ENCODE data around the gene HIVEP3.
"Not testable (repeated sequence)": the region's sequence is repeated elsewhere in the genome, so short reads cannot be mapped to it uniquely, and the experiment has no call there.

HIVEP3 gene

DNA sequence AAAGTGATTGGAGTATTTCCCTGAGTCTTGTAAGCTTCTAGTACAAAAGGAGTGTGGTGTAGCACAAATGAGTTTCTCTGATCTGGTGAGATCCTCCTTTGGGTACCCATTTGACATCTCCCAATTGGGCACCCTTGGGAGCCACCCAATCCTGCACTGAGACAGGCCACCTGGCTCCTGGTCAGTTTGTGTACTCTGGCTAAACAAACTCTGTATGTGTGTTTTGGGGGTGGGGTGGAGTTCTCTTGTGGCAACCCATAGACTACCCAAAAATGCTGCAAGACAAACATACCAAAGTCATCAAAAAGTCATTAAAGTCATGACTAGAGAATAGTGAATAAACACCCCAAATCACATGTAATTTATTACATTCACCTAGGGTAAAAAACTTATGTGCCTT lies 8.4 kb upstream of the HIVEP3 start:
- DNase-seq = no peak
- no peaks in the 10 kb centered on the region for H3K27me3 ChIP-seq (replicated peaks in 2 of 5; ENCODE audit: control insufficient read depth in 4 of 5, insufficient read depth in 5 of 5, low read length in 4 of 5)
- H3K4me1 ChIP-seq (ENCODE audit: control extremely low read depth in 1 of 4, control insufficient read depth in 4 of 4, insufficient read depth in 4 of 4, low read length in 3 of 4) = no peaks in the 10 kb centered on the region
- peaks cover 0 to 3% (median 0%) of the 10 kb centered on the region in 5 experiments for H3K9me3 ChIP-seq (ENCODE audit: control extremely low read depth in 1 of 5, control insufficient read depth in 4 of 5, insufficient read depth in 2 of 5, low read depth in 1 of 5, low read length in 4 of 5)
- H3K27ac ChIP-seq (ENCODE audit: insufficient read depth in 1 of 2, low read depth in 1 of 2, low read length in 2 of 2, poor library complexity in 1 of 2, severe bottlenecking in 2 of 2) = no peak overlapping the region
- POLR2A ChIA-PET = no interaction called here
- no peak overlapping the region for H3K4me3 ChIP-seq (ENCODE audit: control insufficient read depth in 1 of 7, extremely low read depth in 1 of 7, insufficient read depth in 4 of 7, low read depth in 2 of 7, low read length in 6 of 7)
- no peaks in the 10 kb centered on the region for H3K36me3 ChIP-seq (ENCODE audit: control insufficient read depth in 4 of 4, insufficient read depth in 4 of 4, low read length in 3 of 4)
- CTCF ChIA-PET = no interaction called here

DNA sequence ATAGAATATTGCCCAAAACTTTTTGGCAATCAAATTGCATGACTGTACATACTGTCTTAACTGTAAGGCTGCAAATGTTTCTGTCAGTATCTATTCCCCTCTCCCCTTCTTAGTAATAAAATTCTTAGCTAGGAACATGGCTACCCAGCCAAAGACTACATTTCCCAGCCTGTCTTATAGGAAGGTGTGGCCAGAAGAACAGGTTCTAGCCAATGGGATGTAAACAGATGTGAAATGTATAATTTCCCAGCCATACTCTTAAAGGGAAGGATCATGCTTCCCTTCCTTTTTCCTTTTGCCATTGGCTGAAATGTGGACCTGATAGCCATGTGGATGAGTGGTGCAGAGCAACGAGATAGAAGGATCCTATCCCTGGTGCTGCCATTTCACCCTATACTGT lies 7.0 kb upstream of the HIVEP3 start:
- ChIA-PET POLR2A (no interaction called here), CTCF (interaction anchor here (1.5 to 1.9 kb wide), 2 partner anchors 8 to 9 kb away, joined by 4 to 6 read pairs; no protein-coding TSS in a partner anchor)
- DNase-seq = no peak
- Histone ChIP-seq H3K27me3 (replicated peaks in 2 of 5; ENCODE audit: control insufficient read depth in 4 of 5, insufficient read depth in 5 of 5, low read length in 4 of 5) (no peaks in the 10 kb centered on the region), H3K9me3 (ENCODE audit: control extremely low read depth in 1 of 5, control insufficient read depth in 4 of 5, insufficient read depth in 2 of 5, low read depth in 1 of 5, low read length in 4 of 5) (peaks cover 0 to 7% (median 2%) of the 10 kb centered on the region in 5 experiments), H3K36me3 (ENCODE audit: control insufficient read depth in 4 of 4, insufficient read depth in 4 of 4, low read length in 3 of 4) (no peaks in the 10 kb centered on the region), H3K4me3 (ENCODE audit: control insufficient read depth in 1 of 7, extremely low read depth in 1 of 7, insufficient read depth in 4 of 7, low read depth in 2 of 7, low read length in 6 of 7) (no peak overlapping the region), H3K4me1 (ENCODE audit: control extremely low read depth in 1 of 4, control insufficient read depth in 4 of 4, insufficient read depth in 4 of 4, low read length in 3 of 4) (peaks cover 0 to under 1% (median under 1%) of the 10 kb centered on the region in 4 experiments), H3K27ac (ENCODE audit: insufficient read depth in 1 of 2, low read depth in 1 of 2, low read length in 2 of 2, poor library complexity in 1 of 2, severe bottlenecking in 2 of 2) (no peak overlapping the region)
- no CpG with 5 or more reads among the region's 1 CpG for WGBS (ENCODE audit: insufficient coverage)

DNA sequence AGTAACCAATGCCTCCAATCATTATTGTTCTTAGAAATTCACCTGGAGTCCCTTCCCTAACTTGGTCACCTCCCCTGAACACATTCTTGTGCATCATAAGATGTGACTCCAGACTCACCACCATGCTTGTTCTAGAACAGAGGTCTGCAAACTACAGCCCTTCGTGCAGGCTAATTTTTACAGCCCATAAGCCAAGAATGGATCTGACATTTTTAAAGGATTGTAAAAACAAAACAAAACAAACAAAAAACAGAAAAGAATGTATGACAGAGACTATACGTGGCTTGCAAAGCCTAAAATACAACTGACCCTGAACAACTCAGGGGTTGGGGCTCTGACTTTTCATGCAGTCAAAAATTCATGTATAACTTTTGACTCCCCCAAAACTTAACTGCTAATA lies 6.2 kb upstream of the HIVEP3 start:
- H3K9me3 ChIP-seq (ENCODE audit: control extremely low read depth in 1 of 5, control insufficient read depth in 4 of 5, insufficient read depth in 2 of 5, low read depth in 1 of 5, low read length in 4 of 5) = peaks cover 0 to 7% (median 2%) of the 10 kb centered on the region in 5 experiments
- H3K36me3 ChIP-seq (ENCODE audit: control insufficient read depth in 4 of 4, insufficient read depth in 4 of 4, low read length in 3 of 4) = no peaks in the 10 kb centered on the region
- ChIA-PET POLR2A (no interaction called here), CTCF (interaction anchor here (1.5 to 1.9 kb wide), 2 partner anchors 8 to 9 kb away, joined by 4 to 6 read pairs; no protein-coding TSS in a partner anchor)
- H3K27me3 ChIP-seq (replicated peaks in 2 of 5; ENCODE audit: control insufficient read depth in 4 of 5, insufficient read depth in 5 of 5, low read length in 4 of 5) = no peaks in the 10 kb centered on the region
- no peak overlapping the region for H3K4me3 ChIP-seq (ENCODE audit: control insufficient read depth in 1 of 7, extremely low read depth in 1 of 7, insufficient read depth in 4 of 7, low read depth in 2 of 7, low read length in 6 of 7)
- no peak overlapping the region for H3K27ac ChIP-seq (ENCODE audit: insufficient read depth in 1 of 2, low read depth in 1 of 2, low read length in 2 of 2, poor library complexity in 1 of 2, severe bottlenecking in 2 of 2)
- 100% methylated on average over 1 of the region's 2 CpGs for WGBS (ENCODE audit: insufficient coverage)
- no peak for DNase-seq
- H3K4me1 ChIP-seq (ENCODE audit: control extremely low read depth in 1 of 4, control insufficient read depth in 4 of 4, insufficient read depth in 4 of 4, low read length in 3 of 4) = peaks cover 0 to 8% (median 4%) of the 10 kb centered on the region in 4 experiments

DNA sequence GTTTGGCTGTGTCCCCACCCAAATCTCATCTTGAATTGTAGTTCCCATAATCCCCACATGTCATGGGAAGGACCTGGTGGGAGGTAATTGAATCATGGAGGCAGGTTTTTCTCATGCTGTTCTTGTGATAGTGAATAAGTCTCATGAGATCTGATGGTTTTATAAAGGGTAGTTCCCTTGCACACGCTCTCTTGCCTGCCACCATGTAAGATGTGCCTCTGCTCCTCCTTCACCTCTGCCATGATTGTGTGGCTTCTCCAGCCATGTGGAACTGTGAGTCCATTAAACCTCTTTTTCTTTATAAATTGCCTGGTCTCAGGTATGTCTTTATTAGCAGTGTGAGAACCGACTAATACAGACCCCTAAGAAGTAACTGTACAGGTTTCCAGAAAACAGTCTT lies 2.5 kb upstream of the HIVEP3 start:
- H3K36me3 ChIP-seq (ENCODE audit: control insufficient read depth in 4 of 4, insufficient read depth in 4 of 4, low read length in 3 of 4); POLR2A ChIA-PET; H3K4me3 ChIP-seq (ENCODE audit: control insufficient read depth in 1 of 7, extremely low read depth in 1 of 7, insufficient read depth in 4 of 7, low read depth in 2 of 7, low read length in 6 of 7); CTCF ChIA-PET; DNase-seq; H3K9me3 ChIP-seq (ENCODE audit: control extremely low read depth in 1 of 5, control insufficient read depth in 4 of 5, insufficient read depth in 2 of 5, low read depth in 1 of 5, low read length in 4 of 5); H3K27ac ChIP-seq (ENCODE audit: insufficient read depth in 1 of 2, low read depth in 1 of 2, low read length in 2 of 2, poor library complexity in 1 of 2, severe bottlenecking in 2 of 2); H3K27me3 ChIP-seq (replicated peaks in 2 of 5; ENCODE audit: control insufficient read depth in 4 of 5, insufficient read depth in 5 of 5, low read length in 4 of 5): not testable (repeated sequence)
- peaks cover 20 to 43% (median 37%) of the 10 kb centered on the region in 4 experiments for H3K4me1 ChIP-seq (ENCODE audit: control extremely low read depth in 1 of 4, control insufficient read depth in 4 of 4, insufficient read depth in 4 of 4, low read length in 3 of 4)
- WGBS (ENCODE audit: insufficient coverage) = 100% methylated on average over 1 of the region's 2 CpGs

DNA sequence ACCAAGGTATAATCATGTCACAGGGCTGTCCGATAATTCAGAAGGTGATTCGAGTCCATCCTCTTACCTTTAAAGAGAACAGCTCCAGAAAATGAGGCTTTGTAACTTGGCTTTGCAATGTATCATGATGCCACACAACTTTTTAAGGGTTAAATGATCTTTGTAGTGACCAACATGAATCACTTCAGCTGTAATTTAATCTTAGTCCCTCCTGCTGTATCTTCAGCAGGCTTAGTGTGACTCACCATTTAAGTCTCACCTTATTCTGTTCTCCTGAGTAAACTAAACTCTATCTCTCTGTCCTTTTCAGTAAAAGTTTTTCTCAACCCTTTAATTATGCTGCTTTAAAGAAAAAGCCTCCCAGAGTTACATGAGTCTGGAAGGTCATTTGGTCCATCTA lies 1.9 kb upstream of the HIVEP3 start:
- H3K4me3 ChIP-seq (ENCODE audit: control insufficient read depth in 1 of 7, extremely low read depth in 1 of 7, insufficient read depth in 4 of 7, low read depth in 2 of 7, low read length in 6 of 7) = peak overlapping the region in 1 of 7 experiments; percentile 39
- CTCF ChIA-PET = interaction anchor here (1.5 kb wide), 1 partner anchor 39 kb away, joined by 3 read pairs; no protein-coding TSS in a partner anchor
- H3K27me3 ChIP-seq (replicated peaks in 2 of 5; ENCODE audit: control insufficient read depth in 4 of 5, insufficient read depth in 5 of 5, low read length in 4 of 5) = no peaks in the 10 kb centered on the region
- peak in 2 of 3 donors; percentile 45 to 73 for DNase-seq
- peaks cover 20 to 48% (median 43%) of the 10 kb centered on the region in 4 experiments for H3K4me1 ChIP-seq (ENCODE audit: control extremely low read depth in 1 of 4, control insufficient read depth in 4 of 4, insufficient read depth in 4 of 4, low read length in 3 of 4)
- no peak overlapping the region for H3K27ac ChIP-seq (ENCODE audit: insufficient read depth in 1 of 2, low read depth in 1 of 2, low read length in 2 of 2, poor library complexity in 1 of 2, severe bottlenecking in 2 of 2)
- no peaks in the 10 kb centered on the region for H3K36me3 ChIP-seq (ENCODE audit: control insufficient read depth in 4 of 4, insufficient read depth in 4 of 4, low read length in 3 of 4)
- H3K9me3 ChIP-seq (ENCODE audit: control extremely low read depth in 1 of 5, control insufficient read depth in 4 of 5, insufficient read depth in 2 of 5, low read depth in 1 of 5, low read length in 4 of 5) = peaks cover 0 to 7% (median 2%) of the 10 kb centered on the region in 5 experiments
- POLR2A ChIA-PET = no interaction called here
- WGBS (ENCODE audit: insufficient coverage) = 94% methylated on average over 2 of the region's 2 CpGs

DNA sequence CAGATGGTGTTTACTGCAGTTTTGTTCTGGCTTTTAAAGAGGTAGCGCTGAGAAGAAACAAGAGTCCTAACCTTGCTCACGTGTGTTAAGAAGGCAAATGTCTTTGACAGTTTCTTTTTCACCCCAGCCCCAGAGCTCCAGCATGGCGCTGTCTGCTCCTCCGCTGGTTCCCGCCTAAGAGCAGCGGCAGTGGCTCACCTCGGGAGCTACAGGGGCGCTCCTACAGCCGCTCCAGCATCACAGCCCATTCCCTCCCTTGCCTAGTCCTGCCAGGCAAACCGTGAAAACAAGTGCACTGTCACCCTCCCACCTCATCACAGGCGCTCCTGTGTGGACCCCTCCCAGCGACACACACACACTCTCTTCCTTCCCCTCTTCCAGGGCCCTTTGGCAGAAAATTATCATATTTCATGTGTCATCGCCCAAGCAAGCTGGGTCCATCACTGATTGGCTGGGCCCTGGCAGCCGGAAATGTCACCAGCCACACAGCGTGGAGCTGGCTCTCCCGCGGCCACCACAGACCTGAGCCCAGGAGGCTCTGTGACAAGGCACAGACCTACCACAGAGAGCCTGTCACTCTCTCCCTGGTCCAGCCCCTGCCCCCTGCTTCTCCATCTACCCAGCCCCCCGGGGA lies 1.2 kb upstream of the HIVEP3 start:
- peaks cover 20 to 53% (median 44%) of the 10 kb centered on the region in 4 experiments for H3K4me1 ChIP-seq (ENCODE audit: control extremely low read depth in 1 of 4, control insufficient read depth in 4 of 4, insufficient read depth in 4 of 4, low read length in 3 of 4)
- H3K9me3 ChIP-seq (ENCODE audit: control extremely low read depth in 1 of 5, control insufficient read depth in 4 of 5, insufficient read depth in 2 of 5, low read depth in 1 of 5, low read length in 4 of 5) = peaks cover 0 to 7% (median 2%) of the 10 kb centered on the region in 5 experiments
- H3K27me3 ChIP-seq (replicated peaks in 2 of 5; ENCODE audit: control insufficient read depth in 4 of 5, insufficient read depth in 5 of 5, low read length in 4 of 5) = no peaks in the 10 kb centered on the region
- peak; percentile 88 to 98 (median 95) for DNase-seq
- WGBS (ENCODE audit: insufficient coverage) = 28% methylated on average over 8 of the region's 18 CpGs
- POLR2A ChIA-PET = no interaction called here
- CTCF ChIA-PET = interaction anchor here (1.1 to 2.8 kb wide), 3 partner anchors 14 to 38 kb away, joined by 3 to 6 read pairs (median 3); no protein-coding TSS in a partner anchor
- H3K4me3 ChIP-seq (ENCODE audit: control insufficient read depth in 1 of 7, extremely low read depth in 1 of 7, insufficient read depth in 4 of 7, low read depth in 2 of 7, low read length in 6 of 7) = peak overlapping the region in 6 of 7 experiments; percentile 39 to 92 (median 56)
- no peaks in the 10 kb centered on the region for H3K36me3 ChIP-seq (ENCODE audit: control insufficient read depth in 4 of 4, insufficient read depth in 4 of 4, low read length in 3 of 4)
- peak overlapping the region; percentile 55 to 79 for H3K27ac ChIP-seq (ENCODE audit: insufficient read depth in 1 of 2, low read depth in 1 of 2, low read length in 2 of 2, poor library complexity in 1 of 2, severe bottlenecking in 2 of 2)

DNA sequence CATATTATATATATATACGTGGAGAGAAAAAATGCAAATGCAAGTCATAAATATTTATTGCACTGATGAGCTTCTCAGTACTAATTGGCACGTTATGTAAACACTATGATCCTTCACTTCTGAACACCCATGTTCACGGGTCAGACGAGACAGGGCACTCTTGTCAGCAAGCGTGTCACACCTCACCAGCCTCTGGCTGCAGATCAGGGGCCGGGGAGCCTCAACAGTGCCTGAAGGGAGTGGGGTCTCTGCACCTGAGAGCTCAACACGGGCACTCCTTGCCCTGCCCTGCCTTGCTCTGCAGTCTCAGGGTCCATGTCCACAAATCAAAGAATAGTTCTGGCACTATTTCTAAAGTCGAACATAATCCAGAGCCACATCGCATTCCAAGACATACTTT lies 409 bp upstream of the HIVEP3 start:
- Histone ChIP-seq H3K4me3 (ENCODE audit: control insufficient read depth in 1 of 7, extremely low read depth in 1 of 7, insufficient read depth in 4 of 7, low read depth in 2 of 7, low read length in 6 of 7) (peak overlapping the region in 4 of 7 experiments; percentile 49 to 92 (median 80)), H3K36me3 (ENCODE audit: control insufficient read depth in 4 of 4, insufficient read depth in 4 of 4, low read length in 3 of 4) (no peaks in the 10 kb centered on the region), H3K27me3 (replicated peaks in 2 of 5; ENCODE audit: control insufficient read depth in 4 of 5, insufficient read depth in 5 of 5, low read length in 4 of 5) (no peaks in the 10 kb centered on the region), H3K9me3 (ENCODE audit: control extremely low read depth in 1 of 5, control insufficient read depth in 4 of 5, insufficient read depth in 2 of 5, low read depth in 1 of 5, low read length in 4 of 5) (peaks cover 0 to 7% (median 2%) of the 10 kb centered on the region in 5 experiments), H3K4me1 (ENCODE audit: control extremely low read depth in 1 of 4, control insufficient read depth in 4 of 4, insufficient read depth in 4 of 4, low read length in 3 of 4) (peaks cover 20 to 58% (median 44%) of the 10 kb centered on the region in 4 experiments), H3K27ac (ENCODE audit: insufficient read depth in 1 of 2, low read depth in 1 of 2, low read length in 2 of 2, poor library complexity in 1 of 2, severe bottlenecking in 2 of 2) (peak overlapping the region; percentile 55 to 79)
- CTCF ChIA-PET = interaction anchor here (1.1 to 4.6 kb wide), 5 partner anchors 15 to 108 kb away, joined by 3 to 22 read pairs (median 4); no protein-coding TSS in a partner anchor
- POLR2A ChIA-PET = no interaction called here
- no peak for DNase-seq
- 86% methylated on average over 7 of the region's 9 CpGs for WGBS (ENCODE audit: insufficient coverage)

Data from common myeloid progenitor, CD34-positive (primary cell).